SK-N-SH (cell line): ENCODE results near the gene TRA2B.

Experiments used
- CHD2 ChIP-seq: fragments of 150-350 bp; IDR thresholded peaks from 2 replicates; pipeline ENCODE4 v1.6.1; 2018; ENCODE audit warnings: low read length; ENCODE audit not compliant: partially characterized antibody
- ELF1 ChIP-seq: IDR thresholded peaks from 2 replicates; pipeline ENCODE4 v1.4.0; 2012
- FOXM1 ChIP-seq: IDR thresholded peaks from 2 replicates; pipeline ENCODE4 v1.4.0; 2012; ENCODE audit warnings: low read depth, mild to moderate bottlenecking
- GABPA ChIP-seq: IDR thresholded peaks from 2 replicates; pipeline ENCODE4 v1.4.0; 2012; ENCODE audit warnings: low read depth, mild to moderate bottlenecking
- POLR2AphosphoS5 ChIP-seq: IDR thresholded peaks from 2 replicates; pipeline ENCODE4 v1.6.1; 2012; ENCODE audit warnings: low read depth, low read length
- RAD21 ChIP-seq: IDR thresholded peaks from 2 replicates; pipeline ENCODE4 v1.6.1; 2012; ENCODE audit warnings: mild to moderate bottlenecking, low read length
- SMC3 ChIP-seq: IDR thresholded peaks from 2 replicates; pipeline ENCODE4 v1.6.1; 2012; ENCODE audit warnings: low read depth, low read length, improper control_type of control experiment
- TAF1 ChIP-seq: IDR thresholded peaks from 2 replicates; pipeline ENCODE4 v1.6.1; 2012; ENCODE audit warnings: low read depth, mild to moderate bottlenecking, low read length, moderate library complexity, borderline replicate concordance
- TEAD4 ChIP-seq: IDR thresholded peaks from 2 replicates; pipeline ENCODE4 v1.4.0; 2012; ENCODE audit warnings: mild to moderate bottlenecking, borderline replicate concordance; ENCODE audit not compliant: insufficient read depth
- TF ChIP-seq, protein P1 (sequence below): fragments of 200-600 bp; sonication (generic); IDR thresholded peaks from 2 replicates; pipeline ENCODE4 v1.6.1; 2017; ENCODE audit warnings: antibody characterized with exemption, mild to moderate bottlenecking, moderate library complexity
- TF ChIP-seq, protein P2 (sequence below): fragments of 150-350 bp; IDR thresholded peaks from 2 replicates; pipeline ENCODE4 v1.6.1; 2016; ENCODE audit warnings: mild to moderate bottlenecking, low read depth, low read length
- TF ChIP-seq, protein P3 (sequence below): IDR thresholded peaks from 2 replicates; pipeline ENCODE4 v1.6.1; 2012; ENCODE audit warnings: mild to moderate bottlenecking, low read depth, low read length, moderate library complexity

DNA sequence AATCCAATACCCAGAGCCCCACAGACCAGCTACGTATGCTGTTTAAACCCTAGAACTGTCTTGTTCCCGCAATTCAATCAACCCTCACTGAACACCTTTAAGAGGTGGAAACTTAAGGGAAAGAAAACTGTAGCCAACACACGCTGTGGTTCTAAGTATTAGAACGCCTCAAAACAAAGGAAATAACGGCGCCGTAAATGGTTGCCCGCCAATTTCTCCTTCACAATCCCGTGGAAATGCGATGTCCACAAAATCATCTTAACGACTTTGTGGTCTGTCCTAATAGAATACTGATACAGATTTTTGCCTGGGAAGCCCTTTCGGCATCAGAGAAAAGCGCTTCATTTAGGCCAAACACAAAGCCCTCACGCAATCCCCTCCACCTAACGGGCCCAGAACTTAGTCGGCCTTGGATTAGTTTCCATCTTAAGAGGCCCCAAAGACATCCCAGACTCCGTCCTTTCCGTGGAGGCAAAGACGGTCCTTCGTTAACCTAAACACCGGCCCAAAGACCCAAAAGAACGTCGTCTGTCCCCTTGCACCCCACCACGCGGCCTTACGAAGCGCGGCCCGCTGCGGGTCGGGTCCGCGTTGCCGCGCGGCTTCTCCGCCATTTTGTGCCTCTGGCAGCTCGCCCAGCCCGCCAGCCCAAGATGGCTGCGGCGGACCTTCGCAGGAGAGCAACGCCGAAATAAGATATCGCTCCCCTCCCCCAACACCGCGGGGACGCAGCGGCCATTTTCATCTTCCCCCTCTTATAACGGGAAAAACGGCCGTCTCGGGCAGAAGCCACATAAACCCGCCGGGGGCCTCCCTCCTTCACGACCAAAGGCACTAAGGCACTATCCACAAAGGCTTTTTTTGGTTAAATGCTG is 763 bp downstream of the TRA2B start:
- TF ChIP-seq CHD2: peak; percentile 92
- TF ChIP-seq, protein P1, sequence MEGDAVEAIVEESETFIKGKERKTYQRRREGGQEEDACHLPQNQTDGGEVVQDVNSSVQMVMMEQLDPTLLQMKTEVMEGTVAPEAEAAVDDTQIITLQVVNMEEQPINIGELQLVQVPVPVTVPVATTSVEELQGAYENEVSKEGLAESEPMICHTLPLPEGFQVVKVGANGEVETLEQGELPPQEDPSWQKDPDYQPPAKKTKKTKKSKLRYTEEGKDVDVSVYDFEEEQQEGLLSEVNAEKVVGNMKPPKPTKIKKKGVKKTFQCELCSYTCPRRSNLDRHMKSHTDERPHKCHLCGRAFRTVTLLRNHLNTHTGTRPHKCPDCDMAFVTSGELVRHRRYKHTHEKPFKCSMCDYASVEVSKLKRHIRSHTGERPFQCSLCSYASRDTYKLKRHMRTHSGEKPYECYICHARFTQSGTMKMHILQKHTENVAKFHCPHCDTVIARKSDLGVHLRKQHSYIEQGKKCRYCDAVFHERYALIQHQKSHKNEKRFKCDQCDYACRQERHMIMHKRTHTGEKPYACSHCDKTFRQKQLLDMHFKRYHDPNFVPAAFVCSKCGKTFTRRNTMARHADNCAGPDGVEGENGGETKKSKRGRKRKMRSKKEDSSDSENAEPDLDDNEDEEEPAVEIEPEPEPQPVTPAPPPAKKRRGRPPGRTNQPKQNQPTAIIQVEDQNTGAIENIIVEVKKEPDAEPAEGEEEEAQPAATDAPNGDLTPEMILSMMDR: no peak
- TF ChIP-seq, protein P2, sequence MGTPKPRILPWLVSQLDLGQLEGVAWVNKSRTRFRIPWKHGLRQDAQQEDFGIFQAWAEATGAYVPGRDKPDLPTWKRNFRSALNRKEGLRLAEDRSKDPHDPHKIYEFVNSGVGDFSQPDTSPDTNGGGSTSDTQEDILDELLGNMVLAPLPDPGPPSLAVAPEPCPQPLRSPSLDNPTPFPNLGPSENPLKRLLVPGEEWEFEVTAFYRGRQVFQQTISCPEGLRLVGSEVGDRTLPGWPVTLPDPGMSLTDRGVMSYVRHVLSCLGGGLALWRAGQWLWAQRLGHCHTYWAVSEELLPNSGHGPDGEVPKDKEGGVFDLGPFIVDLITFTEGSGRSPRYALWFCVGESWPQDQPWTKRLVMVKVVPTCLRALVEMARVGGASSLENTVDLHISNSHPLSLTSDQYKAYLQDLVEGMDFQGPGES: no peak
- no peak for TF ChIP-seq SMC3
- TF ChIP-seq, protein P3, sequence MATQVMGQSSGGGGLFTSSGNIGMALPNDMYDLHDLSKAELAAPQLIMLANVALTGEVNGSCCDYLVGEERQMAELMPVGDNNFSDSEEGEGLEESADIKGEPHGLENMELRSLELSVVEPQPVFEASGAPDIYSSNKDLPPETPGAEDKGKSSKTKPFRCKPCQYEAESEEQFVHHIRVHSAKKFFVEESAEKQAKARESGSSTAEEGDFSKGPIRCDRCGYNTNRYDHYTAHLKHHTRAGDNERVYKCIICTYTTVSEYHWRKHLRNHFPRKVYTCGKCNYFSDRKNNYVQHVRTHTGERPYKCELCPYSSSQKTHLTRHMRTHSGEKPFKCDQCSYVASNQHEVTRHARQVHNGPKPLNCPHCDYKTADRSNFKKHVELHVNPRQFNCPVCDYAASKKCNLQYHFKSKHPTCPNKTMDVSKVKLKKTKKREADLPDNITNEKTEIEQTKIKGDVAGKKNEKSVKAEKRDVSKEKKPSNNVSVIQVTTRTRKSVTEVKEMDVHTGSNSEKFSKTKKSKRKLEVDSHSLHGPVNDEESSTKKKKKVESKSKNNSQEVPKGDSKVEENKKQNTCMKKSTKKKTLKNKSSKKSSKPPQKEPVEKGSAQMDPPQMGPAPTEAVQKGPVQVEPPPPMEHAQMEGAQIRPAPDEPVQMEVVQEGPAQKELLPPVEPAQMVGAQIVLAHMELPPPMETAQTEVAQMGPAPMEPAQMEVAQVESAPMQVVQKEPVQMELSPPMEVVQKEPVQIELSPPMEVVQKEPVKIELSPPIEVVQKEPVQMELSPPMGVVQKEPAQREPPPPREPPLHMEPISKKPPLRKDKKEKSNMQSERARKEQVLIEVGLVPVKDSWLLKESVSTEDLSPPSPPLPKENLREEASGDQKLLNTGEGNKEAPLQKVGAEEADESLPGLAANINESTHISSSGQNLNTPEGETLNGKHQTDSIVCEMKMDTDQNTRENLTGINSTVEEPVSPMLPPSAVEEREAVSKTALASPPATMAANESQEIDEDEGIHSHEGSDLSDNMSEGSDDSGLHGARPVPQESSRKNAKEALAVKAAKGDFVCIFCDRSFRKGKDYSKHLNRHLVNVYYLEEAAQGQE: peak; percentile 72
- peak; percentile 98 for TF ChIP-seq TEAD4
- TF ChIP-seq TAF1: peak; percentile 98
- no peak for TF ChIP-seq ELF1
- no peak for TF ChIP-seq RAD21
- TF ChIP-seq FOXM1: no peak
- peak; percentile 11 for TF ChIP-seq POLR2AphosphoS5
- no peak for TF ChIP-seq GABPA
